NT2/D1 (cell line): Measurements from ENCODE around the gene E2F6.

Source experiments
- DNase-seq: peaks from one replicate; pipeline ENCODE4 v3.0.0-alpha.2; 2011; ENCODE audit warnings: low read depth, low spot score
- H3K27me3 ChIP-seq: 2 replicates; pipeline ENCODE4 v1.6.0; 2011; ENCODE audit warnings: mild to moderate bottlenecking; ENCODE audit not compliant: insufficient read length, insufficient read depth
- H3K36me3 ChIP-seq: 2 replicates; pipeline ENCODE4 v1.6.1; 2011; ENCODE audit warnings: mild to moderate bottlenecking, low read length, mixed read lengths; ENCODE audit not compliant: insufficient read depth, insufficient read length
- H3K4me1 ChIP-seq: 2 replicates; pipeline ENCODE4 v1.5.1; 2011; ENCODE audit not compliant: insufficient read depth, insufficient read length
- H3K4me3 ChIP-seq: 2 replicates; pipeline ENCODE4 v1.5.1; 2011; ENCODE audit warnings: low read depth; ENCODE audit not compliant: insufficient read length
- H3K9ac ChIP-seq: 2 replicates; pipeline ENCODE4 v1.6.0; 2011; ENCODE audit warnings: low read depth; ENCODE audit not compliant: insufficient read length
- H3K9me3 ChIP-seq: 2 replicates; pipeline ENCODE4 v1.5.1; 2011; ENCODE audit warnings: mild to moderate bottlenecking, low read length; ENCODE audit not compliant: insufficient read depth
- SUZ12 ChIP-seq: IDR thresholded peaks from 2 replicates; pipeline ENCODE4 v1.6.1; 2011; ENCODE audit not compliant: insufficient read length, insufficient read depth; ENCODE audit errors: extremely low read depth
- YY1 ChIP-seq: IDR thresholded peaks from 2 replicates; pipeline ENCODE4 v1.6.1; 2011; ENCODE audit not compliant: insufficient read length, insufficient read depth
- ZNF274 ChIP-seq: IDR thresholded peaks from 2 replicates; pipeline ENCODE4 v1.6.1; 2011; ENCODE audit warnings: mild to moderate bottlenecking, low read depth, low read length

Gene E2F6

DNA sequence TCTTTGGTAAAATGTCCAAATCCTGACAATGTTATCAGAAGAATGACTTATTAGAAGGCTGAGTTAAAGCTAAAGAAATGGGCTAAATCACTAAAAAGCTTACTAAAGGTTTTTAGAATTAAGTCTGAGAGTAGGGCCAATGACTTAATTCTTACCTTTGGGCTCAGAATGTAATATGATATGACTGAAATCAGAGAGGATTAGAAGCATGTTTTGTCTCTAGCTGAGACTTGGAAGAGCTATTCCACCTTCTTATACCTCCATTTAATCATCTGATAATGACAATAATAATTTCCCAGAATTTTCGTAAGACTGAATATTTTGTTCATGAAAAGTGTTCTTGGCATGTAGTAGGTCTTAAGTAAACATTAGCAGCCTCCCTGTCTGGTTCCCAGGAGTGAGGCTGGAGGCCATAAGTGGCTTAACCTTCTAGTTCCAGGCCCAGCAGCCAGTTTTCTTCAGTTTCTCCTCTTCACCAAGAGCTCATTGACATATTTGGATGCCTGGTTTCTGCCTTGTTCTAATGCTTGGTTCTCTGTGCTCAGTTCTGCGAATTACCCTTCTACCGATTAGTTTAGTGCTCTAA, 25.5 kb upstream of the E2F6 start:
- Histone ChIP-seq H3K4me3 (no peak overlapping the region), H3K9me3 (no peaks in the 10 kb centered on the region; the same call in 1 of the 2 replicates), H3K36me3 (no peaks in the 10 kb centered on the region), H3K4me1 (peaks cover 11% of the 10 kb centered on the region), H3K9ac (no peak overlapping the region), H3K27me3 (no peaks in the 10 kb centered on the region)
- DNase-seq = no peak
- TF ChIP-seq ZNF274 = no peak
- TF ChIP-seq SUZ12 = no peak
- no peak for TF ChIP-seq YY1

DNA sequence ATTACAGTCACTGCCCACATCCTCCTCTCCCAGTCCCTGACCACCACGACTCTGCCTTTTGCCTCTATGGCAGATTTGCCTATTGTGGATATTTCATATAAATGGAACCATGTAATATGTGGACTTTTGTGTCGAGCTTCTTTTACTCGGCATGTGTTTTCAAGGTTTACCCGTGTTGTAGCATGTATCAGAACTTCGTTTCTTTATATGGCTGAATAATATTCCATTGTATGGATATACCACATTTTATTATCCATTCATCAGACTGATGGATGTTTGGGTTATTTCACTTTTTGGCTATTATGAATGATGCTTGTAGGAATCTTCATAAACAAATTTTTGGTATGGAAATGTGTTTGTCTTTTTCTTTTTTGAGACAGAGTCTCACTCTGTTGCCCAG, 24.2 kb upstream of the E2F6 start:
- H3K9ac ChIP-seq = no peak overlapping the region

GRCh38 chr2:11488809-11489208, 22.8 kb upstream of the E2F6 start:
- H3K9ac ChIP-seq = no peak overlapping the region
- H3K27me3 ChIP-seq = no peaks in the 10 kb centered on the region
- TF ChIP-seq SUZ12 (no peak), YY1 (no peak), ZNF274 (no peak)

More for the DNA sequence above, 24.2 kb upstream of the E2F6 start:
- Histone ChIP-seq H3K27me3 (no peaks in the 10 kb centered on the region), H3K4me3 (no peak overlapping the region), H3K9me3 (no peaks in the 10 kb centered on the region; the same call in 1 of the 2 replicates), H3K4me1 (peaks cover 5% of the 10 kb centered on the region), H3K36me3 (no peaks in the 10 kb centered on the region)
- DNase-seq = no peak
- TF ChIP-seq ZNF274 = no peak
- TF ChIP-seq YY1 = no peak
- TF ChIP-seq SUZ12 = no peak

DNA sequence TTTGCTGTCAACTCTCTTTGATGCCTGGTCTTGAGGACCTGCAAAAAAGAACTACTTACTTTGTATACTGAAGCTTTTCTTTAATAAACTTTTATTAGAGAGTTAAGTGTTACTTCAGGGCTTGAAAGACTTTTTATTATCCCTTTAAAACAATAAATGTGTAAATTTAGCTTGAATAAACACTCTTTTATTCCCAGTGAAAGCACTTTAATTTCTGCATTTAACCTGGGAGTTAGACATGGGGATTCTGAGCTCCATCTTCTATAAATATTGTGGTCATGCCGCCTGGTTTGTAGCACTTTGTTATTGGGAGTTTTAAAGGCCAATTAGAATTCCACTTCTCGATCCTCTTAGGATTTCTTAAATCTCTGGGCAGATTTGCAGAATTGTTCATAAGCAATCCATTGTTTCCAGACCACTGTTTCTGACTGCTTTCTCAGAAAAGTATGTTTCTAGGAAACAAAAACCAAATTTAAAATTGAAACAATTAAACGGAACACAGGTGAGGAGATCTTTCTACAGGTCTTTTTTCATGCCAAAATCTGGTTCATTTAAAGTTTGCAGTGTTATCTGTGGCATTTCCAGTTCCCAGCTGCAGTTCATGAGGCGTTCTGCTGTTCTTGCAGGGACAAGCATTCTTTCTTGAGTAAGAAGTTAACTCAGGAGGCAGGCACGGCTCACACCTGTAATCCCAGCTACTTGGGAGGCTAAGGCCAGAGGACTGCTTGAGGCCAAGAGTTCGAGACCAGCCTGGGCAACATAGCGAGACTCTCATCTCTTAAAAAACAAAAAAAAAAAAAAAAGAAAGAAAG, 18.1 kb upstream of the E2F6 start:
- Histone ChIP-seq H3K4me3 (peak overlapping the region; percentile 93), H3K9me3 (no peaks in the 10 kb centered on the region), H3K36me3 (no peaks in the 10 kb centered on the region), H3K27me3 (peaks cover 15% of the 10 kb centered on the region), H3K4me1 (peaks cover 5% of the 10 kb centered on the region), H3K9ac (peak overlapping the region; percentile 85)
- no peak for DNase-seq
- TF ChIP-seq ZNF274 (no peak), YY1 (no peak), SUZ12 (no peak)

More at GRCh38 chr2:11488809-11489208, 22.8 kb upstream of the E2F6 start:
- no peak for DNase-seq
- Histone ChIP-seq H3K36me3 (no peaks in the 10 kb centered on the region), H3K4me1 (peaks cover 5% of the 10 kb centered on the region), H3K9me3 (no peaks in the 10 kb centered on the region; the same call in 1 of the 2 replicates), H3K4me3 (no peak overlapping the region)

DNA sequence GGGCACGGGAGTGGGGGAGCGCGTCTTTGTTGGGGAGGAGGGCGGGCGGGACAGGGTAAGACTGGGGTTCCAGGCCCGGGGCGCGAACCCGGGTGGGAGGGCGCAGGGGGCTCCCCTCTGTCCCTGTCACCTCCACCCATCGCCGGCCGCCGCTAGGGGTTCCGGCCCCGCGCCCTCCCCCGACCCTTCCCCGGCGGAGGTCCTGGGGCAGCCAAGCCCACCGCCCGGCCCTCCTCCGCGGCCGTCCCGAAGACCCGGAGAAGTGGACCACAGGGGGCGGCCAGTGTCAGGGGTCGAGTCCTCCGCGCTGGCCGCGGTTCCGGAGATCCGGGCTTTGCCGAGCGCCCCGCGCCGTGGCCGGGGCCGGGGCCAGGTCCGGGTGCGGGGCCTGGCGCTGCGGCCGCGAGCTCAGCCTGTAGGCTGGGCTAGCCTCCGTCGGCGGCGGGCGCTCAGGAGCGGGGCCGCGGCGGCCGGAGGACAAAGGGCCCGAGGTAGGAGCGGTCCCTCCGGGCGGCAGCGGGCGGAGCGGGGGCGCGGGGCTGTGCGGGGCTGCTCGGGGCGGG, 16.6 kb upstream of the E2F6 start:
- H3K9ac ChIP-seq = peak overlapping the region; percentile 85
- H3K4me1 ChIP-seq = peaks cover under 1% of the 10 kb centered on the region
- peak overlapping the region; percentile 93 for H3K4me3 ChIP-seq
- H3K9me3 ChIP-seq = no peaks in the 10 kb centered on the region
- DNase-seq = peak; percentile 77
- TF ChIP-seq SUZ12 (no peak), ZNF274 (no peak)
- no peaks in the 10 kb centered on the region for H3K36me3 ChIP-seq
- peaks cover 15% of the 10 kb centered on the region for H3K27me3 ChIP-seq

GRCh38 chr2:11481789-11482472, 16.0 kb upstream of the E2F6 start:
- no peaks in the 10 kb centered on the region for H3K9me3 ChIP-seq
- peak overlapping the region; percentile 39 for H3K9ac ChIP-seq
- no peaks in the 10 kb centered on the region for H3K4me1 ChIP-seq
- TF ChIP-seq YY1 (no peak), SUZ12 (no peak), ZNF274 (no peak)
- H3K36me3 ChIP-seq = no peaks in the 10 kb centered on the region
- H3K4me3 ChIP-seq = peak overlapping the region; percentile 93
- H3K27me3 ChIP-seq = peaks cover 15% of the 10 kb centered on the region
- no peak for DNase-seq

DNA sequence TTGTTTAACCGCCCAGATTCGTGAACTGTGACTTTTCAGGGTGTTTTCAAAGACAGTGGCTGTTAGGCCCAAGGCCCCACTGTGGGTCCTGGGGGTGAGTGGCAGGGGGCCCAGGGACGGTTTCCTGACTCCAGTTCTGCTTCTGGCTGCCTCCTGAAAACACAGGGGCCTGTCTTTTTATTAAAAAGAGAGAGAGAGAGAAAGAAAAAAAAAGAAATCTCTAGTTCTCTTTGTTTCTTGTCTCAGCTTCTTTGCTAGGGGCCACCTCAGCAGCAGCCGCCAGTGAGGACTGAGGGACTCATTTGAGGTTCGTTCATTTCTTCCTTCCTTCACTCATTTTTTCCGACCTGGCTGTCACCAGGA, 15.4 kb upstream of the E2F6 start:
- no peak overlapping the region for H3K4me3 ChIP-seq

More for the DNA sequence above, 15.4 kb upstream of the E2F6 start:
- Histone ChIP-seq H3K9me3 (no peaks in the 10 kb centered on the region), H3K36me3 (no peaks in the 10 kb centered on the region), H3K9ac (no peak overlapping the region), H3K4me1 (no peaks in the 10 kb centered on the region), H3K27me3 (peaks cover 15% of the 10 kb centered on the region)
- no peak for DNase-seq
- no peak for TF ChIP-seq SUZ12
- TF ChIP-seq YY1 = no peak
